ENCODE measurements around the gene SEMA3C. TPM values are rescaled to one million over a fixed set of nuclear protein-coding genes. Genes with fewer than 3 reads are reported as not detected.

SEMA3C gene
- total RNA-seq, 1 experiment from 2014 or later: 12.2 TPM

DNA sequence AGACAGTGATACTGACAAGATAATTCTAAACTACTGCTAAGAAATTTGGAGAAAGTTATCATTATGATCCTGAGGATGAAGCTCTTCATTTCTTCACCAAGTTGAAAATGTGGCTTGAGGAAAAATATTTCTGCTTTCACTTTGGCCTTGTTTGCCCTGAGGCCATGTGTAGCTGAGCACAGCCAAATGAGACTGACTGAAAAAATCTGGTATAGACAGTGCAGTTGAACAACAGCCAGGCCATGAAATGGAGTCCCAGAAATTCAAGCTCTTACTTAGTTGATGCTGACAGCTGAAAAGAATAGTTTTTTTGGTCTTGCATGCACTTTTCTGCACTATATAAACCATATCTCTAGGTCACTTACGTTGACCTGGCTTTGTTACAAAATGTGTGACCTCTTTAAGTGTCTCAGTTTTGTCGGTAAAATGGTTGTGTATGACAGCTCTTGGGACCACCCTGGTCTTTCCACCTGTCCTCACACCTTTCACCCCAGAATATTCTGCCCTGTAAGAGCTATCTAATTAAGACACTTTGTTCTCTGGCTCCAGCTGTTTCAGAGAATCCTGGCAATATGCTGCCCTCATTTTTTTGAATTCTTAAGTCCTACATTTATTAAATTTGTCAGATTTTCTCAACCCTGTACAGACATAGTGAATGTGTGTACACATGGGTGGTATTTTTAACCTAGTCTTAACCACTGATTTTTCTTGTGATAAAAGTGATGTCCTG is 189.1 kb downstream of the SEMA3C start:
- DNase-seq (ENCODE audit: low spot score): no peak
- in situ Hi-C loops (cut with HindIII; ENCODE audit: low sequenced_read_pairs): no loop called here

DNA sequence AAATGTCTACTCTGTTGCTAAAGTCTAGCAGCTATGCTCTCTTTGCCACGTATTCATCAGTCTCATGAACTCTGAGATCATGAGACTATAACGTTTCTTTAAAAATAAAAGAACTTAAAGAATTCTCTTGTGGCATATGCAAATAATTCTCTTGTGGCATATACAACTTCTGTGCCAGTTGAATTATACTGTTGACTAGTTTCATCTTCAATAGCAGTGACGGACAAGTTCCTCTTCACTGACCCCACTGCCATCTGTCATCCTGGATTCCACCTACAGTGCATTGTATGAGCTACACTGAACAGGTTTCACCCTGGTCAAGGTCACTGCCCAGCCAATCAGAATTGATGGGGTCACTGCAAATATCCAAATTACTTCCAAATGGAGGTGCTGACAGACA is 192.2 kb downstream of the SEMA3C start:
- in situ Hi-C loops (cut with HindIII; ENCODE audit: low sequenced_read_pairs): no loop called here
- DNase-seq (ENCODE audit: low spot score): no peak

DNA sequence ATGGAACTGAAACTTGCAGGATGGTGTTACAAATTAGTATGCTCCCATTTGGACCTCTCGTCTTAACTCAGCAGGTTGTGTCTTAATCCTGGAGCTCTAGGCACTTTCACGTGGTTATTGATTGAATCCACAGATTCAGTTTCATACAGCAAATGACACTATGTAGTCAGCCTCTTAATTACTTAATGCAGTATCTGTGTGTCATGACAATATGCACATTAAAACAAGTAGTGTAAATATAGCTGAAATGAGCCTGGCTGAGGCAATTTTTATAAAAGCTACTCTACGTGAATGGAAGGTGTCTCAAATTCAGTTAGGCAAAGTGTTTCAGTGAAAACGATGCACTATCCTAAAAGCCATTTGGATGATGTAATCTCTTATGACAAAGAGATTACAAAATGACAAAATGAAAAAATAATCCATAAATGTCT is 193.7 kb downstream of the SEMA3C start:
- no peak for DNase-seq (ENCODE audit: low spot score)
- in situ Hi-C loops (cut with HindIII; ENCODE audit: low sequenced_read_pairs): no loop called here

DNA sequence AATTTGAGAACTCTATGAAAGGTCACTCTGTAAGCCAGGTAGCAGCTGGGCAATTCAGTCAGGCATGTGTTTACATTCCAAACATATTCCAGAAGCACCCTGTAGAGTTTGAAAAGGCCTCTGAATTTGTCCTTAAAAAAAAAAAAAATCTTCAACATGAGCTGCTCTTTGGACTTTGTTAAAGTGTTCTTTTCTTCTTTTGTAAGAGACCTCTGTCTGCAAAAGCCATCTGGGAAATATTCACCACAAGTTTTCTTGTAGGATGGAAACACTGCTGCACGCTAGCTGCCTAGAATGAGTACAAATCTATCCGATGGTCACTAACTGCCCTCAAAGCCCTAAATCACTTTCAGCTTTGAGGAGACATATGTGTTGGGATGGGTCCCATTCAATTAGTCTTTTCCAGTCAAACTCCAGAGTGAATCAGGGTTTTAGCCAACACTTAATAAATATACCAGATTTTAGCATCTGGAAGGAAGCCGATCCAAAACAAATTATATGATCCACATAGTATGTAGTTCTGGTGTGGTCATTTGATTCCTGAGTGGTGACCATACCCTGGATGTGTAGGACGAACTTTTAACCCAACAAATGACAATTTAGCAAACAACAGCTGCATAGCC is 194.5 kb downstream of the SEMA3C start:
- DNase-seq (ENCODE audit: low spot score): peak; percentile 14
- in situ Hi-C loops (cut with HindIII; ENCODE audit: low sequenced_read_pairs): no loop called here

DNA sequence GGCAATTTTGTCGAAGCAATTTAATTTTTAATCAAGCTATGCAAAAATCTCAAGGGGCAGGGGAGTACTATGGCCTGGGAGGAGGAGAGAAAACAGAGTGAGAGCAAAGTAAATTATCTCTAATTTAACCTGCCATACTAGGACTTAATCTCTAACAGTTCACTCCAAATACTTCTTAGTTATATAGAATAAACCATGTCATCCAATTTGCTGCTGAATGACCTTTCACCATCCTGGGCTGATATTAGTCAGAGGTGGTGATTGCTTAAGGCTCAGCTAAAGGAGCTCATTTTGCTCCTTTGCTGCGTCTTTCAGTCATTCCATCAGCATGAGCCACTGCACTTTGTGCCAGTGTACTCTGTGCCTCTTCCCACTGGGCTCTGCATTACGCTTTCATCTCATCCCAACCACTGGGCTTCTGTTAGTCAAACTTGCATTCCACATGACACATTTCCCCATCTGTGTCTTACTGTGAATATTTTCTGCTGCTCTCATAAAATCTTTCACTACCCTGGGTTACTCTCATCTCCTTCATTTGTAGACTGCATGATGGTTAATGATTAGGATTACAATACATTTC is 196.1 kb downstream of the SEMA3C start:
- in situ Hi-C loops (cut with HindIII; ENCODE audit: low sequenced_read_pairs): no loop called here
- DNase-seq (ENCODE audit: low spot score): peak; percentile 23

DNA sequence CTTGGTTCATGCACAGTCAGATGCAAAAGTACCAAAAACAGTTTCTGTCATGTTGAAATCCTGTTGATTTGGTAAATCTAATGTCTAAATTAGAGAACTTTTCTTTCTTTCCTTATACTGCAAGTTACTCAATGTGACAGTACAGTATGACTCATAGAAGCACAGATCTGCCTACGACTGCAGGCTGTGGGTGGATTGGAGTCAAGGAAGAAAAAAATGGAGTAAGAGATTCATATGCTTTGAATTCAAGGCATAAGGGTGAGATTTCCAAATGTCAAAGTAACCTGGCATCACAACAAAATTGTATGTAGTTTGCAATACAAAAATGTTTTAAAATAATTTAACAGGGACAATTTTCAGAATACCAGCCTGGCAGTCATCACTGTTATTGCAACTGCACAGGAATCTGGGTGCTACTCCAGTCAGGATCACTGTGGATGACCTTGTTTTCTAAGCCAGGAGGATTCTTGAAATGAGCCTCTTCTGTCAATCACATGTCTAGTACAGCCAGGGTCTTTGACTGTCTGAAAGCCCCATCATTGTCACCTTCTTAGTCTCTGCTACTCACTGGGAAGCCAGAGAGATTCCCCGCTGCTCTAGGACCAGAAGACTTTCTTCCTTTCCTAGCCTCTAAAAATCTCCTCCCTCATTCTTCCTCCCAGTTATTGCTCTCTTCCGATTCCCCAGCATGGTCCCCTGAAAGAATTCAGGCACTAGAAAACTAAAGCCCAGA is 196.8 kb downstream of the SEMA3C start:
- DNase-seq (ENCODE audit: low spot score): no peak
- in situ Hi-C loops (cut with HindIII; ENCODE audit: low sequenced_read_pairs): no loop called here

DNA sequence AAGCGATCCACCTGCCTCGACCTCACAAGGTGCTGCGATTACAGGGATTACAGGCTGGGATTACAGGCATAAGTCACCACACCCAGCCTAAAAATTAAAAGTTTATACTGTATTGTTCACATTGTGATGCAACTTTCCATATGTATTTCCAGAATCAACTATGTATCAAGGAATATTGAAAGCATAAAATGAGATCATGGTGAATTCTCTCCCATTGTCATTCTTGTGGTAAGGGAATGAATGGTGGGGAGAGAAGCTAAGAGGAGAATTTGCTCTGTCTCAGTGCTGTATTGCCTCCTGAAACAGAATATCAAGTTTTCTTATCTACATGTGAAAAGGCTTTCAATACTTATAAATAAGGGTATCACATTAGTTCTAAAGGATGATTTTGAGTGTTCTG is 198.7 kb downstream of the SEMA3C start:
- no peak for DNase-seq (ENCODE audit: low spot score)
- in situ Hi-C loops (cut with HindIII; ENCODE audit: low sequenced_read_pairs): no loop called here

DNA sequence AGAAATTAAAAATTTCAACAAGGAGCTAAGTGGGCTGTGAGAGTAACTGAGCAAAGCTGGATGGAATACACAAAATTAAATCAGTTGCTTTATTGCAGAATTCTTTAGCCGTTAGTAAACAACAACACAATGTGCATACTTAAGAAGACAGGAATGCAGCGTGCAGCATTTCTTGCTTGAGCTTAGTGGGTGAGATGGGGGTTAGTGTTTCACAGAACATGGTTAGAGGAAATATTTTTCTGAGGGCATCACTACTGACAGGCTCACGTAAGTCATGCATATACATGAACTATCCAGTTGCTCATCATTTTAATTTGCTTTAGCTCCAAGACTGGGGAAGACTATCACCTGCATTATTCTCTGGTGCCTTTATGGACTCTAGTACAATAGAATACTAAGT is 199.6 kb downstream of the SEMA3C start:
- DNase-seq (ENCODE audit: low spot score): no peak
- in situ Hi-C loops (cut with HindIII; ENCODE audit: low sequenced_read_pairs): no loop called here

DNA sequence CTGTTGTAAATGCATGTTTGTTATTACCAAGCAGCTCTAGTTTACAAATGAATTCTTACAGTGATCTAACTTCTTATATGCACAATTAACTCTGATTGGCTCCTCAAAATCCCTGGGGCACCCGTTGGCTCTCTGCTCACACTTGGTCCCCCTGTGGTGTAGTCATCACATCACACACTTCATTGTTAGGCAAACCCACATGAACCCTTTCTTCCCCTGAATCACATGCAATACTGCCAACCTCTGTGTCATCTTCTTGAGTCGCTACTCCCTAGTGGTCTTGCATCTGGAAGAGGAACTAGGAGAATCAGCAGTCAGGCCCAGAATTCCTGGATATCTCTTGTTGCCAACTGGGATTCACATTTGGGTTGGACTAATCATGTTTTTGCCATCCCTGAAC is 207.3 kb downstream of the SEMA3C start:
- in situ Hi-C loops (cut with HindIII; ENCODE audit: low sequenced_read_pairs): no loop called here
- DNase-seq (ENCODE audit: low spot score): no peak

DNA sequence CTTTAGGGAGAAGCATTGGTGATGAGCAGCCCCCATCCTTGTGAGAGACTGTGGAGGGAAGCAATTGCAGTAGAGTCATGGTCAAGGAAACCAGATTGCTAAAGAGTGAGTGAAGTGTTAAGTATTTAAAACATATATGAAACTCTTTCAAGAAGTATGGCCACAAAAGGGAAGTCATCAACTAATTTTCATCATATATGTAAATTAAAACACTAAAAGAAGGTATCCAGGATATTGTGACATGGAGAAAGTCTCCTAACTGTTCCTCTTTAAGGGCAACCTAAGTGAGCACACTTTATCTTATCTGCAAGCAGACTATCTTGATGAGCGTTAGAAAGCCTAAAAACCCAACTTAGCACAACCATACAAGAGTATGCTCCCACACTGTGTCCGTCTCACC is 210.7 kb downstream of the SEMA3C start:
- in situ Hi-C loops (cut with HindIII; ENCODE audit: low sequenced_read_pairs): no loop called here
- no peak for DNase-seq (ENCODE audit: low spot score)

DNA sequence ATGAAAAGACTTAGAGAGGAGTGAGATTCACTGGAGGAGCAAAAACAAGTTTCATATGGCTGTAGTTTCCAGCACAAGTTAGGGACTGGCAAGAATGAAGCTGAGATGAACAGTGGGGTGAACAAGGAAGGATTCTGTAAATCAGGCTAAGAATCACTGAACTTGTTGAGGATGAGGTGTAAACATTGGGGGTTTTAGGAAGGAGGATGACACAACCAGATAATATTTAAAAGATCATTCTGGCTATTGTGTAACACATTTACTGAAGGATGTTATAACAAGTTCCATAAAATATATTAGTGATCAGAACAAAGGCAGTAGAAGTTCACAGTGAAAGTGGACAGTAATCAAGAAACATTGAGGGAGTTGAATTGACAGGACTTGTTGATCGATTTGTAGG is 211.5 kb downstream of the SEMA3C start:
- no peak for DNase-seq (ENCODE audit: low spot score)
- in situ Hi-C loops (cut with HindIII; ENCODE audit: low sequenced_read_pairs): no loop called here

DNA sequence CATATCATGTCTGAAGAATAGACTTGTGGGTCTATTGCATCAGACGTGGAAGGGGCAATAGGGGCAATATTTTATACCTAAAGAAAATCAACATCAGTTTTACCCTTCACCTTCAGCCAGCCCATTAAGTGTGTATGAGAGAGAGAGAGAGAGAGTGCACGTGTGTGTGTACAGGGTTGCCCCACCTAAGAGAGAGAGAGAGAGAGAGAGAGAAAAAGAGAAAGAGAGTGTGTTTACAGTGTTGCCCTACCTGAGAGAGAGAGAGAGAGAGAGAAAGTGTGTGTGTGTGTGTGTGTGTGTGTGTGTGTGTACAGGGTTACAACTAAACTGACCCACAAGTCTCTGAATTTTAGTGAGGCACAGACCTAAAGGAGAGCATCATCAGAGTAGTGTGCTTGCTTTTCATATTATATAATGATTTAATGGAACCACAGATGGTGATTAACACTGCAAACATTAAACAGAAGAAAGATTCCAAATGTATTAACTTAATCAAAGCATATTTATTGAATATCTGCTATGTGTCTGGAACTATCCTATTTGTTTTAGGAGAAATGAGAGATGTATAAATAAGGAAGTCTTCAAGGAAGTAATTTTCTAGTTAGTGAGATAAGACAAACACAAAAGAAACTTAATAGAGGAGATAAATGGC is 213.6 kb downstream of the SEMA3C start:
- no peak for DNase-seq (ENCODE audit: low spot score)
- in situ Hi-C loops (cut with HindIII; ENCODE audit: low sequenced_read_pairs): no loop called here

DNA sequence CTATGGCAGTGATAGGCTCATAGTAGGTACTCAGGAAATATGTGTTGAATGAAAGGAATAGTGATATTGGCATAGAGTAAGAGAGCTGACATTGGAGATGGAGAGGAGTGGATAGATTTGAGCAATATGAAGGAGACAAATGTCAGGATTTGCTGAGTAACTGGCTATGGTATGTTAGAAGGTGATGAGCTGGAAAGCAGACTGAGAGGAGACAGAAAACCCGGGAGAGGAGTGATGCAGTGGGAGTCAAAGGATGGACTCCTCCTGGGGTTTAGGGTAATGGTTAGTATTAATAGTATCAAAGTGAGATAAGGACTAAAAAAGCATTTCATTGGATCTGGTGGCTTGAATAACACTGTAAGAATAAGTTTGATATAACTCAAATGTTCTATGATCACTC is 215.6 kb downstream of the SEMA3C start:
- DNase-seq (ENCODE audit: low spot score): no peak
- in situ Hi-C loops (cut with HindIII; ENCODE audit: low sequenced_read_pairs): no loop called here

DNA sequence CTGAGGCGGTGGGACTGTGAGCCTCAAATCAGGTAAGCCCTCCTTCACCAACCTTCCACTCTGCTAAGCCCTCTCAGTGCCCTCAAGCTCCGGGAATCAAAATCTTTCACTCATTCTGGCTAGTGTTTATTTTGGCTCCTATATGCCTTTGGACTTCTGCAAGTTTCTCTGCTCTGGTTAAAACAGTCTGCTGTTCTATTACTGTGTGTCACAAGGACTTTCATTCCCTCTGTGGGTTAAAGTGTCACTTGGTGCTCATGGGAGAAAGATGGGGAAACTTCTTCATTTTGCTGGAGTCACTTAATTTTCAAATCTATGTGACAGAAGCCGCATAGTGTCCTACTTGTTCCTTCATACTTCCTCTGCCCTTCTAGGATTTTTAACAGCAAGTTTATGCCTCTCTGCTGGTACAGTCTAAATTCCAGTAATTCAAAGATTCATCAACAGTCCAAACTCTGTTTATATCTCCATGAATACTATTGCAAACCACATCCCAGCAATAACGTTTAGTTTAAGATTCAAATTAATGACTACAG is 219.1 kb downstream of the SEMA3C start:
- DNase-seq (ENCODE audit: low spot score): no peak
- in situ Hi-C loops (cut with HindIII; ENCODE audit: low sequenced_read_pairs): no loop called here

DNA sequence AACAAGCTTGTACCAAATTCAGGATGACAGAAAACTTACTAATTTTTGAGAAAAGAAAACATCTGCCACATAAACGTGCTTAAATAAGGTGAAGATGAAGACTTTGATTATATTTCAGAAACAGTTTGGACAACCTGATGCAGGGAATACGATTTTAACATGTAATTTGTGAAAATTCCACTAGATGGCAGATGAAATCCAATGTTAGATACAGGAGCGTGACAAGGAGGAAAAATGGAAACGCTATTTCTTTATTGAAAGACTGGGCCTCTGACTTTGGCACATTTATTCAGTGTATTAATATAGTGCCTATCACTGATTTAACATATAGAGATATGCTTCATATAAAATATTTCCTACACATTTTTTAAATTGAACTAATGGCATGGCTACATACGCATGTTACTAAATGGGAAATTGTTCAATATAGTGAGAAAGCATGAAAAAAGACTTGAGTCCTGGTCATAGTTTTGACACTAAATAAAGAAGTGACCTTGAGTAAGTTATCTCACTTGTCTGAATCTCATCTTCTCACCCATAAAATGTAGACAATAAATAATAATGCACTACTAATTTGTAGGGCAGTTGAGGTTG is 219.7 kb downstream of the SEMA3C start:
- peak; percentile 59 for DNase-seq (ENCODE audit: low spot score)
- in situ Hi-C loops (cut with HindIII; ENCODE audit: low sequenced_read_pairs): no loop called here
